GM12892 (cell line): Measurements from ENCODE around the gene GLP2R.

Experiments used
- DNase-seq: peaks from one replicate; pipeline ENCODE4 v3.0.0; 2011; ENCODE audit not compliant: insufficient read length
- FAIRE-seq: peaks from 2 replicates; lab custom pipeline; 2011; peaks lifted over from hg19 to GRCh38; lab: Jason Lieb, UNC
- POLR2A ChIP-seq: IDR thresholded peaks from 2 replicates; pipeline ENCODE4 v1.6.1; 2011; ENCODE audit warnings: low read depth, low read length, control low read depth
- POLR2AphosphoS5 ChIP-seq: IDR thresholded peaks from 2 replicates; pipeline ENCODE4 v1.6.1; 2011; ENCODE audit warnings: low read depth, low read length, control low read depth
- TAF1 ChIP-seq: IDR thresholded peaks from 2 replicates; pipeline ENCODE4 v1.6.1; 2011; ENCODE audit warnings: low read depth, mild to moderate bottlenecking, control low read depth, low read length, borderline replicate concordance

GLP2R gene

DNA sequence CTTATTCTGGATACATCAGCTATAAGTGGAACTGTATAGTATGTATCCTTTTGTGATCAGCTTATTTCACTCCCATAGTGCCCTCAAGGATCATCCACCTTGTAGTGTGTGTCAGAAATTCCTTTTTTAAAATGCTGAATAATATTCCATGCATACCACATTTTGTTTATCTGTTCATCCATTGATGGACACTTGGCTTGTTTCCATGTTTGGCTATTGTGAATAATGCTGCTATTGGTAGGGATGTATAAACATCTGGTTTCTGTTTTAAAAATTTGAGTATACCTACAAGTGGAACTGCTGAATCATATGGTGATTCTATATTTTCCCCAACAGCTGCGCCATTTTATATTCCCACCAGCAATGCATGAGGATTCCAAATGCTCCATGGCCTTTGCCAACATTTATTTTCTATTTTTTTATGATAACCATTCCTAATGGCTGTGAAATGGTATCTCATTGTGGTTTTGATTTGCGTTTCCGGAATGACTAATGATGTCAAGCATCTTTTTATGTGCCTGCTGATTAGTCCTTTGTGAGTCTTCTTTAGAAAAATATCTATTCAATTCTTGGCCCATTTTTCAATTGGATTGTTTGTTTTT, 67.8 kb downstream of the GLP2R start:
- FAIRE-seq (no peak), DNase-seq (no peak)
- TF ChIP-seq POLR2AphosphoS5, result no peak
- no peak for TF ChIP-seq POLR2A
- no peak for TF ChIP-seq TAF1

DNA sequence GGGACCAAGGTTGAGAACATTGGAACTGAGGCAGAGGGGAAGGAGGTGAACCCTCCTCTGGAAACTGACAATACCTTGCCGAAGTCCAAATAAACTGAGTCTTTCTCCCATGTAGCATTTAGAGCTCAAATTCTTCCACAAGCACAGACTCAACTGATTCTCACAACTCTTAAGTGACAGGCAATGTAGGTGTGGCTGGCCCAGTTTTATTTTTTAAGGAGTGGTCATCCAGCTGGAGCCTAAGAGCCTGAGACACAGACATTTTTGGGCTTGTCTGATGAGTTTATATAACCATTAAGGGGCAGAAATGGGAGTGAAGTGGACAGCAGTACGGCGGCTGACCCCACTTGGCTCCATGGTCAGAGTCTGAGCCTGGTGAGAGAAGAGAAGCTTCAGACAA, 68.5 kb downstream of the GLP2R start:
- FAIRE-seq, result no peak
- TF ChIP-seq TAF1 (no peak), POLR2AphosphoS5 (no peak), POLR2A (no peak)
- no peak for DNase-seq

DNA sequence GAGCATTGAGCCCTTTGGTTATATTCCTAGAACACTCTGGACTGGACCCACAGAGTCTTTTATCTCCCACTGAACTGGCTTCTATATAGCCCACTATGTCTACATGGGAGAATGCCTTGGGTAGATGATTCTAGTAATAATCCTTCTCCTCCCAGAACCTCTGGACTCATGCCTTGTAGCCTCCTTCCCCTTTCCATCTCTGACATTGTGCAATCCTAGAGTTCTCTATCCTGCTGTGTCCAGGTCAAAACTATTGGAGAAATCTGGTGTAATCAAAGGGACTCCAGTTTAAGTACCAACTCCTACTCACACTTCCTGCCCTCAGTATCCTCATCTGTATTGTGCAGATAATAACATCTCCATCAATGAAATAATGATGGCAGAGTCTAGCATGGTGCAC, 70.2 kb downstream of the GLP2R start:
- TF ChIP-seq POLR2A (no peak), TAF1 (no peak), POLR2AphosphoS5 (no peak)
- no peak for FAIRE-seq
- no peak for DNase-seq

DNA sequence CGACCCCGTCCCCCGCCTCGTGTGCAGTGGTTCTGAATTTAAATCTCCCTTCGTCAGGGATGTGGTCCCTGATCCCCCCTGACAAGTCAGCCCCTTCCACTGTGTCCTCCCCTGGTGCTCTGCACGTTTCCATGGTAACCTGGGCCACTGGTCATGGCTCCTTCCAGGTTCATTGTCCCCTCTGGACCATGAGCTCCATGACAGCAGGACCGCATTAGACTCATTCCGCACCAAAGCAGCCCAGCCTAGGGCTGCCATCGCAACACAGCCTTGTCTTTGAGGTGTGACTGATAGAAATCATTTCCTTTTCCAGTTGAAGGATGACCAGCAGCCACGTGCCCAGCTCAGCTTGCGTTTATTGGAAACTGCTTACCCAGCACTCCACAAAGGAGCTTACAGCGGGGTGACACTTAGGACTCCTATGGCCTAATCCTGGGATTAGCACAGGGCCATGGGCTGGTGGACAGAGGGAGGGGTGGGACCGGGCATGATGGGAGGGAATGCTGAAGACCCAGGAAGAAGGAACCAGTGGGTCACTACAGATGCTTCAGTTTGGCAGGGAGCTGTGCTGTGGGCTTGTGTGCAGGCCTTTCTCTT, 71.7 kb downstream of the GLP2R start:
- FAIRE-seq (no peak), DNase-seq (no peak)
- TF ChIP-seq TAF1 (no peak), POLR2AphosphoS5 (no peak), POLR2A (no peak)

DNA sequence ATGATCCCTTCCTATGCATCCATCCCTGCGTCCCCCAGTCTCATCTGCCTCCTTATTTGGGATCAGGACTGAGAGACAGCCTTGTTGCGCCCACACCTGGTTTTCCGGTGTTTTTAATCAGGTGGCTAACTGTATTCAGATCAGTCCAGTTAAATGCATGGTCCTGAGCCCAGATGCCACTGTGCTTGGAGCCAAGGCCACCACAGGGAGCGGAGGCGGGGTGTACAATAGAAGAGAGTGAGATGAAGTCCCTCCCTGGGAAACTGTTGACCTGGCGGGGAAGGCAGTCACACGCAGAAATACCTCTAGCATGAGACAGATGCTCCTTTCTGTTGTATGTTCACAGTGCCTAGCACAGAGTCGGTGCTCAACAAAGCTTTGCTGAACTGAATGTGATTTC, 73.1 kb downstream of the GLP2R start:
- no peak for DNase-seq
- no peak for TF ChIP-seq POLR2AphosphoS5
- no peak for TF ChIP-seq TAF1
- TF ChIP-seq POLR2A, result no peak
- no peak for FAIRE-seq

DNA sequence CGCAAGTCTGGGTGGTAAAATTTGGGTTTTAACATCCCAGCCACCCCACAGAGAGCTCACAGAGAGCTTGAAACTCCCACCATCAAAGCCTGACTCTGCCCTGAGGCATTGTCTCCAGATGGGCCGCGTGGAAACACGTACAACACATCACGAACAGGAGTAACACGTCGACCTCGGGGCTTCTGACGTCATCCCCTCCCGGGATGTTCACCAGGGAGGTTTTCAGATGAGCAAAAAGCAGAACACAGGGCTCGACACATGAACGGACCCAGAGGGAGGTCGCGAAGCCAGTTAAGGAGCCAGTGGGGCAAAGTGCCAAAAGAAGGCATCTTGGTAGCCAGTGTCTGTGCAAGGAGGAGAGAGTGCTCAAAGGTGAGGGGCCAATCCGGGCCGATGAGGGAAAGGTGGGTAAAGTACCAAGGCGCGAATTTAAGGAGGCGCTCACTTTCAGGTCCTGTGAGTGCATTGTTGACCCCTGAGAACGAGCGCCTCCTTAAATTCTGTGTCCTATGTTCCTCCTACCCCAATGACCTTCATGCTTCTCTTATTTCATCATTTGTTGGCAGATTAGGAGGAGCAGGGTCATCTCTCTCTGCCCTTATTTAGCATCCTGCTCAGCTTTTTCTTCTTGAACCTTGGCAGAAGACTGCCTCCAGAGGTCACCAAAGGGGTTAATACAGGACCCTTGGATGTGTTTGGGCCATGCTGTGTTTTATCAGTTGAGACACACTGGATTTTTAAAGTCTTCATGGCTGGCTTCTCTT, 73.7 kb downstream of the GLP2R start:
- FAIRE-seq (no peak), DNase-seq (no peak)
- TF ChIP-seq TAF1 (no peak), POLR2A (no peak), POLR2AphosphoS5 (no peak)

DNA sequence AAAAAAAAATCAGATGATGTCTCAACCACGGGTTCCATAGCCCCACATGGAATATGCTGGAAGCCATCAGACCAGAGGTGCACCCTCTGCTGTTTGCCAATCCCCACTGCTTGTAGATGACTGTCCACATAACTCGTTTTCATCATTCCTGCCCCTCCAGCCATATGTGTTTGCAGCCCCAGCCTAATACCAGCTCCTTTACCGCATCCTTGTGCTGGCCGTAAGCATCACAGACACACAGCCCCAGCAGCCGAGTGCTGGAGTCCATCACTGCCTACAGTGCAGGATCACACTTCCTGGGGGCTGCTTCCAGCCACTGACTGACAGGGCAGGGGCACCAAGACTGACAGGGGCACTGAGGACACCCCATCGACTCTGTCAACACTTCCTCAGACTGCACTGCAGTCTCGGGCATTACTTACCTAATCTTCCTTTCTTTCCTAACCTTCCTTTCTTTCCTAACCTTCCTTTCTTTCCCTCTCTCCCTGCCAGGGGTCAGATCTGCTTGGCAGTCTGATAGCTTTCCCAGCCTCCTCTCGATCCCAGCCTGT, 74.4 kb downstream of the GLP2R start:
- no peak for TF ChIP-seq TAF1
- no peak for TF ChIP-seq POLR2A
- FAIRE-seq, result no peak
- no peak for DNase-seq

DNA sequence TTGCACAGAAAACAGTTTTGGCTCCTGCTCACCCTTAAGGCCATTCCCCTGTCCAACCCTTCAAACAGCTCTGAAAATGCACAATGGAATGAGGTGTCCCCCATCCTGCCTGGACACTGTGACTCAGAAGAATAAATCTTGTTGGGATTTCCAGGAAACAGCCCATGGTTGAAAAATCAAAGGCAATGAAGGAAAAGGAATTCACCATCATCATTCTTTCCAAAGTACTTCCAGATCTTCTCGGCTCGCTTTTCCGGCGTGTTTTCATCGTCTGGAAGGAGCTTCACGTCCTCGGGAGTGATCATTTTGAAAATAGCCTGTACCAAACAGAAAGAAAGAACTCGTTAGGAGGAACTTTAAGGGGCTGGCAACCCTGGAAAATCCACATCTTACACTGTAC, 75.1 kb downstream of the GLP2R start:
- TF ChIP-seq TAF1, result no peak
- TF ChIP-seq POLR2A, result no peak
- no peak for TF ChIP-seq POLR2AphosphoS5
- FAIRE-seq (no peak), DNase-seq (no peak)

DNA sequence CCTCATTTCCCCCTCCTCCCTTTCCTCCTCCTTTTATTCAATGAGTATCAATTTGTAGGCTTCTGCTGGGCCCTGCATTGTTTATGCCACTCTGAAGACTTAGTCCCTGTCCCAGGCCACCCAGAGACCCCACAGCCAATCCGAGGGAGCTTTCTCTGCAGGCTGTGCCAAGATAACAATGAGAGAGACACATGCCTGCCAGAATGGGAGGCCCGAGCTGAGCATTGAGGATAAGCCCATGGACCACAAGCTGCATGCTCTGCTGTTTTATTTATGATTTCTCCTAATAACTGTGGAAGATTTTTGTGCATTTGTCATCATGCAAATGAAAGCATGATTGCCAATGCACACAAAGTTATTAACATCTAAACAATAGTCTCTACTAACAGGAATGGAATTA, 76.4 kb downstream of the GLP2R start:
- FAIRE-seq (no peak), DNase-seq (no peak)
- TF ChIP-seq TAF1 (no peak), POLR2AphosphoS5 (no peak), POLR2A (no peak)

DNA sequence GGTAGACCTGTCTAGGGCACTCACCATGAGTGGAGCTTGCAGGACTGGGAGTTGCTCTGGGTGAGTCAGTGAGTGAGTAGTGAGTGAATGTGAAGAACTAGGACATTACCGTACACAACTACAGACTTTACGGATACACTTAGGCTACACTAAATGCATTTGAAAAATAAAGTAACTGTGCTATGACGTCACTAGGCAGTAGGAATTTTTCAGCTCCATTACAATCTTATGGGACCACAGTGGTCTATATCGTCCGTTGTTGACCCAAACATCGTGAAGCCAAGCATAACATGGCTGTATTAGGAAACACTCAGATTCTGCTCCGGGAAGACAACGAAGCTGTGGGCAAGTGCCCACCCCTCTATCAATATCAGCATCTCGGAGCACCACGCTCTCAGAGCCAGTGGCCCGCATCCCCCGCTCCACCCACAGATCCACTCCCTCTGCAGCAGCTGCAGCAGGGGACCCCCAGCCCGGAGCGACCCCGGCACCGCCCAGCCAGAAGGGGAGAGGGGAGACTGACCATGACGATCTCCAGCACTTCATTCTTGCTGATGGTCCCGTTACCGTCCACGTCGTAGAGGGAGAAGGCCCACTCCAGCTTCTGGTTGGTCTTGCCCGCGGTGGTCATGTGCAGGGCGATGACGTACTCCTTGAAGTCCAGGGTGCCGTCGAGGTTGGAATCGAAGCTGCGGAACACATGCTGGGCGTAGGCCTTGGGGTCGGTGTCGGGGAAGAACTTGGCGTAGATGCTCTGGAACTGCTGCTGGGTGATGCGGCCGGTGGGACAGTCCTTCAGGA, 78.8 kb downstream of the GLP2R start:
- DNase-seq (no peak), FAIRE-seq (no peak)
- TF ChIP-seq POLR2AphosphoS5, result no peak
- TF ChIP-seq TAF1, result no peak
- TF ChIP-seq POLR2A, result no peak

DNA sequence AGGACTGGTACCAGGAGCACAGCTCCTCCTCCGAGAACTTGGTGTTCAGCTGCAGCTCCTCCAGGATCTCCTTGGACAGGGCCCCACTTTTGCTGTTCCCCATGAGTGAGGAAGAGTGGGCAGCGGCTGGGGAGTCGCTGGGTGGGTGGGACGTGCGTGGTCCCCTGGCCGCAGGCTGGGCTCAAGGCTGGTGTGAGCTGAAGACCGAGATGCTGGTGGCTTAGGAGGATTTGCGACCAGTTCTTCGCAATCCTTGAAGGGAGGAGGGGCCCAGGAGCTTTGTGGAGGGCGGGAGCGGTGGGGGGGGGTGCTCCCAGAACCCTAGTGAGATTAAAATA, 79.3 kb downstream of the GLP2R start, which contains the start of gene RCVRN:
Gene RCVRN (minus strand): TSS at position 194 of the 338 bp plus-strand sequence. CDS start 91 bp downstream, at position 103.
- no peak for FAIRE-seq
- DNase-seq, result no peak
- TF ChIP-seq TAF1 (no peak), POLR2A (no peak), POLR2AphosphoS5 (no peak)
